K562 (cell line): Measurements from ENCODE around the gene SACM1L. TPM values are rescaled to one million over a fixed set of nuclear protein-coding genes. Genes with fewer than 3 reads are reported as not detected.

ENCODE experiments used
- ATAC-seq: fragments of 200-7000 bp; cut with Tn5 transposase; 3 replicates; pipeline ENCODE4 v1.9.1; 2020; ENCODE audit warnings: moderate library complexity
- BruUV-seq: library from RNA; stranded (reverse); fragments of 400-500 nt; replicated peaks from 2 replicates; lab custom pipeline; 2021; lab: Mats Ljungman, UMichigan
- CTCF ChIA-PET: fragments of 300-600 bp; formaldehyde crosslinking; extraction: SDS; loops from one replicate; lab custom pipeline; 2021; ENCODE audit warnings: low intra/inter-chr PET ratio; lab: Yijun Ruan, JAX
- POLR2A ChIA-PET: fragments of 300-600, 350-650 bp; sonication (Branson Sonifier 250); formaldehyde crosslinking; extraction: SDS; loops from one replicate; lab custom pipeline; 2021; ENCODE audit warnings: antibody characterized with exemption, inconsistent platforms; lab: Yijun Ruan, JAX
- DNase-seq, 4 experiments: peaks; one replicate each; pipeline versions ENCODE4 v3.0.0 to v3.0.0-alpha.2; 2011 to 2018; ENCODE audit warnings: low spot score in 3 of 4, mixed read lengths in 3 of 4; ENCODE audit errors: extremely low read depth in 1 of 4
- FAIRE-seq: peaks from 2 replicates; lab custom pipeline; 2011; peaks lifted over from hg19 to GRCh38; lab: Jason Lieb, UNC
- H2AFZ ChIP-seq: 2 replicates; pipeline ENCODE4 v1.6.0; 2011; ENCODE audit warnings: low read depth, low read length, control low read depth, inconsistent platforms
- H3K27ac ChIP-seq: fragments of 200-600 bp; 3 replicates; pipeline ENCODE4 v1.8.0; 2011; ENCODE audit warnings: low read depth, mild to moderate bottlenecking, control low read depth, inconsistent platforms, low read length, moderate library complexity, mixed read lengths; ENCODE audit errors: extremely low read depth
- H3K27me3 ChIP-seq, 2 experiments: fragments of 300-600 bp in 1 of 2; 2 replicates in 1 of 2; 3 replicates in 1 of 2; pipeline versions ENCODE4 v1.6.0 to v1.8.0; 2011; ENCODE audit warnings: inconsistent platforms in 2 of 2, low read length in 2 of 2, mild to moderate bottlenecking in 1 of 2, mixed read lengths in 1 of 2, moderate library complexity in 1 of 2; ENCODE audit not compliant: control insufficient read depth in 2 of 2, insufficient read depth in 2 of 2
- H3K36me3 ChIP-seq: fragments of 300-600 bp; 3 replicates; pipeline ENCODE4 v1.8.0; 2011; ENCODE audit warnings: mild to moderate bottlenecking, low read length, inconsistent platforms; ENCODE audit not compliant: control insufficient read depth, insufficient read depth
- H3K4me1 ChIP-seq, 2 experiments: fragments of 200-600 bp in 1 of 2; replicated peaks in 1 of 2; 2 replicates in 1 of 2; 3 replicates in 1 of 2; pipeline versions ENCODE4 v1.5.1 to v1.8.0; 2011; ENCODE audit warnings: inconsistent platforms in 2 of 2, low read length in 2 of 2, mild to moderate bottlenecking in 1 of 2, mixed read lengths in 1 of 2, moderate library complexity in 1 of 2; ENCODE audit not compliant: control insufficient read depth in 2 of 2, insufficient read depth in 2 of 2
- H3K4me2 ChIP-seq: 2 replicates; pipeline ENCODE4 v1.6.1; 2011; ENCODE audit warnings: low read length, control low read depth, inconsistent platforms, mixed read lengths; ENCODE audit not compliant: insufficient read depth
- H3K4me3 ChIP-seq: fragments of 200-600 bp; sonication (generic), shearing (Covaris generic); 2 replicates; pipeline ENCODE4 v1.5.1; 2016; ENCODE audit warnings: control low read depth, inconsistent platforms
- H3K79me2 ChIP-seq: fragments of 200-600 bp; 3 replicates; pipeline ENCODE4 v1.8.0; 2011; ENCODE audit warnings: low read length, inconsistent platforms; ENCODE audit not compliant: control insufficient read depth, insufficient read depth
- H3K9ac ChIP-seq, 2 experiments: 2 replicates each; pipeline versions ENCODE4 v1.6.0 to v1.6.1; 2011; ENCODE audit warnings: low read depth in 2 of 2, low read length in 2 of 2, control low read depth in 1 of 2, inconsistent platforms in 1 of 2, mild to moderate bottlenecking in 1 of 2, mixed read lengths in 1 of 2; ENCODE audit not compliant: insufficient read depth in 1 of 2
- H3K9me1 ChIP-seq: one replicate; pipeline ENCODE4 v1.6.0; 2011; ENCODE audit warnings: inconsistent platforms, mild to moderate bottlenecking, low read length, moderate library complexity; ENCODE audit not compliant: control insufficient read depth, insufficient read depth
- H3K9me3 ChIP-seq: replicated peaks from 2 replicates; pipeline ENCODE4 v1.5.1; 2011; ENCODE audit warnings: low read depth, low read length, inconsistent platforms; ENCODE audit not compliant: control insufficient read depth, insufficient read depth
- H4K20me1 ChIP-seq: replicated peaks from 2 replicates; pipeline ENCODE4 v1.6.1; 2011; ENCODE audit warnings: low read length, inconsistent platforms, mixed read lengths; ENCODE audit not compliant: control insufficient read depth, insufficient read depth
- BCOR ChIP-seq: fragments of 450-650 bp; IDR thresholded peaks from 2 replicates; pipeline ENCODE4 v1.6.1; 2016
- ELF1 ChIP-seq: fragments of 200-800 bp; sonication (Bioruptor generic); IDR thresholded peaks from 2 replicates; pipeline ENCODE4 v1.6.1; 2016; ENCODE audit warnings: missing genetic modification characterization, missing compliant biosample characterization
- GABPB1 ChIP-seq: sonication (generic); formaldehyde crosslinking; IDR thresholded peaks from 2 replicates; pipeline ENCODE4 v1.8.0; 2022; ENCODE audit warnings: mild to moderate bottlenecking, missing genetic modification reagents
- KDM1A ChIP-seq, 2 experiments: fragments of 450-650 bp; IDR thresholded peaks; 2 replicates each; pipeline ENCODE4 v1.6.1; 2016; ENCODE audit warnings: mild to moderate bottlenecking in 2 of 2
- NFIC ChIP-seq: fragments of 450-650 bp; IDR thresholded peaks from 2 replicates; pipeline ENCODE4 v1.6.1; 2017; ENCODE audit warnings: mild to moderate bottlenecking, inconsistent platforms
- PTBP1 ChIP-seq: fragments of 200-400 bp; formaldehyde crosslinking; IDR thresholded peaks from 2 replicates; pipeline ENCODE4 v1.6.1; 2017; ENCODE audit warnings: low read depth, low read length
- RBM34 ChIP-seq: fragments of 200-400 bp; formaldehyde crosslinking; IDR thresholded peaks from 2 replicates; pipeline ENCODE4 v1.6.1; 2018; ENCODE audit warnings: low read length, borderline replicate concordance; ENCODE audit not compliant: insufficient read depth
- RCOR1 ChIP-seq, 2 experiments: IDR thresholded peaks; 2 replicates each; pipeline ENCODE4 v1.6.1; 2012; ENCODE audit warnings: low read depth in 2 of 2, low read length in 2 of 2, borderline replicate concordance in 1 of 2, improper control_type of control experiment in 1 of 2
- SMARCA5 ChIP-seq: fragments of 450-650 bp; IDR thresholded peaks from 2 replicates; pipeline ENCODE4 v1.6.1; 2016
- TOE1 ChIP-seq, 2 experiments: fragments of 450-650 bp in 1 of 2; sonication (generic) in 1 of 2; formaldehyde crosslinking in 1 of 2; IDR thresholded peaks; 2 replicates each; pipeline versions ENCODE4 v1.7.1 to v1.8.0; 2016 to 2022; ENCODE audit warnings: borderline replicate concordance in 2 of 2, mild to moderate bottlenecking in 2 of 2, antibody characterized with exemption in 1 of 2, inconsistent platforms in 1 of 2, low read depth in 1 of 2, missing genetic modification reagents in 1 of 2, moderate library complexity in 1 of 2
- ZBTB7A ChIP-seq: IDR thresholded peaks from 2 replicates; pipeline ENCODE4 v1.6.1; 2011; ENCODE audit warnings: low read depth, mild to moderate bottlenecking, low read length, moderate library complexity, borderline replicate concordance; ENCODE audit not compliant: control insufficient read depth
- ZFP36 ChIP-seq: fragments of 150-350 bp; IDR thresholded peaks from 2 replicates; pipeline ENCODE4 v1.6.1; 2018; ENCODE audit warnings: low read length, low read depth; ENCODE audit not compliant: partially characterized antibody
- ZSCAN29 ChIP-seq: fragments of 450-650 bp; IDR thresholded peaks from 2 replicates; pipeline ENCODE4 v1.6.1; 2017
- WGBS: fragments of 100-300 bp; shearing (Covaris generic); methylation state at CpG from one replicate; pipeline ENCODE4 v1.1.6; 2016; ENCODE audit warnings: low coverage, mixed read lengths; ENCODE audit not compliant: insufficient coverage; ENCODE audit errors: missing lambda C conversion rate; 5-methylcytosine and 5-hydroxymethylcytosine counted together
- in situ Hi-C: fragments of 300-500 bp; cut with MboI; formaldehyde crosslinking; loops from 4 replicates; pipeline ENCODE4 v1.15.0; 2018; ENCODE audit warnings: inconsistent platforms, mixed read lengths
- intact Hi-C: fragments of 100-400 bp; cut with micrococcal nuclease; formaldehyde crosslinking; loops from 2 replicates; pipeline ENCODE4 v1.14.2; 2022
- polyA plus RNA-seq, 8 experiments: library from polyadenylated mRNA; depleted of rRNA in 4 of 8; stranded (reverse) in 5 of 8; unstranded in 3 of 8; fragments of >200 nt; fragmentation: Nextera tagmentation in 2 of 8; fragmentation: Illumina TruSeq in 1 of 8; extraction: Ambion mirVana in 2 of 8; extraction: Trizol in 1 of 8; gene quantifications; 2 replicates each; pipeline versions ENCODE4 v1.2.1 to v1.2.3, GENCODE V29; 2011 to 2014; ENCODE audit warnings: inconsistent platforms in 1 of 8, missing spikeins in 1 of 8
- total RNA-seq, 7 experiments: library from RNA; depleted of rRNA in 6 of 7; stranded (reverse); fragments of >200 nt in 6 of 7; fragmentation: Illumina TruSeq in 2 of 7; extraction: Trizol in 2 of 7; gene quantifications; 2 replicates each; pipeline versions ENCODE4 v1.2.1 to v1.2.3, GENCODE V29; 2011 to 2021; ENCODE audit warnings: low replicate concordance in 1 of 7
- TF ChIP-seq, protein P1 (sequence below): sonication (generic); formaldehyde crosslinking; IDR thresholded peaks from 2 replicates; pipeline ENCODE4 v1.8.1; 2023; ENCODE audit warnings: missing genetic modification reagents, mild to moderate bottlenecking, borderline replicate concordance
- TF ChIP-seq, protein P2 (sequence below): fragments of 250-450 bp; sonication (Bioruptor Pico); IDR thresholded peaks from 2 replicates; pipeline ENCODE4 v1.4.0; 2020; ENCODE audit warnings: mild to moderate bottlenecking

The SACM1L gene
- total and polyA plus RNA-seq, 9 of the 15 experiments (the other 6 are each of a cell fraction or from before 2014, with no cell fraction given) = 25.7 to 67.2 (median 40.3) TPM

DNA sequence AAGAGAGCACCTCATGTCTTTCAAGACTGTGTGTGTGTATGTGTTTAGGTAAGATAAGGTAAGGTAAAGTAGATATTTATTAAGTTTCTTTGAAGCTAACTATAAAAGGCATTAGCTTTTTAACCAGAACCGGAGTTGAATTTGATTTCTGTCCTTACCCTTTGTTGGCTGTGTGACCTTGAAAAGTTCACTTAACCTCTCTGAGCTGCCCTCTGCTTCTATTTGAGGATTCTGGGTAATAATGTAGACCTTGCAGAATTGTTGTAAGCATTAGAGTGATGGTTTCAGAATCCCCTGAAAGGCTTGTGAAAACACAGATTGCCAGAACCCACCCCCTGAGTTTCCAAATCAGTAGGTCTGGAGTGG lies 21.6 kb upstream of the SACM1L start:
- in situ Hi-C loops (no loop called here), intact Hi-C loops (loop anchor here (5.0 to 10.0 kb wide), 2 partner anchors 257 to 410 kb away; no protein-coding TSS in a partner anchor)
- H3K27ac ChIP-seq = peak overlapping the region; percentile 49; the same call in 1 of the 3 replicates
- FAIRE-seq (no peak), ATAC-seq (no peak), DNase-seq (no peak)
- POLR2A ChIA-PET = interaction anchor here (3.2 kb wide), 1 partner anchor 10 kb away, joined by 12 read pairs; no protein-coding TSS in a partner anchor
- H3K9me1 ChIP-seq = no peaks in the 10 kb centered on the region
- H3K27me3 ChIP-seq = no peaks in the 10 kb centered on the region
- H3K4me2 ChIP-seq = peak overlapping the region; percentile 51
- 48% methylated on average over 1 of the region's 1 CpG for WGBS
- H3K36me3 ChIP-seq = peaks cover 59% of the 10 kb centered on the region
- CTCF ChIA-PET = interaction anchor here (0.6 to 1.1 kb wide), 2 partner anchors 512 to 630 kb away, joined by 3 read pairs; no protein-coding TSS in a partner anchor
- H2AFZ ChIP-seq = no peak overlapping the region
- peaks cover 6 to 35% of the 10 kb centered on the region in 2 experiments; a peak in 4 of 5 replicates for H3K4me1 ChIP-seq
- BruUV-seq = no TSS peak
- H3K4me3 ChIP-seq = no peak overlapping the region
- H3K79me2 ChIP-seq = peaks cover 3% of the 10 kb centered on the region; the same call in 1 of the 3 replicates
- no peak overlapping the region for H3K9ac ChIP-seq
- no peaks in the 10 kb centered on the region for H3K9me3 ChIP-seq
- no peaks in the 10 kb centered on the region; the same call in 1 of the 2 replicates for H4K20me1 ChIP-seq
- no peak for TF ChIP-seq GABPB1 (CRISPR knock-in tag)
- peak; percentile 81 to 90 for TF ChIP-seq KDM1A (IDR thresholded peaks at IDR 0.05)
- TF ChIP-seq ZBTB7A = no peak
- TF ChIP-seq TOE1 (IDR thresholded peaks at IDR 0.05; ENCODE audit: borderline replicate concordance) = no peak
- no peak for TF ChIP-seq TOE1 (CRISPR knock-in tag; IDR thresholded peaks at IDR 0.05; ENCODE audit: borderline replicate concordance, low read depth)
- TF ChIP-seq, protein P1, sequence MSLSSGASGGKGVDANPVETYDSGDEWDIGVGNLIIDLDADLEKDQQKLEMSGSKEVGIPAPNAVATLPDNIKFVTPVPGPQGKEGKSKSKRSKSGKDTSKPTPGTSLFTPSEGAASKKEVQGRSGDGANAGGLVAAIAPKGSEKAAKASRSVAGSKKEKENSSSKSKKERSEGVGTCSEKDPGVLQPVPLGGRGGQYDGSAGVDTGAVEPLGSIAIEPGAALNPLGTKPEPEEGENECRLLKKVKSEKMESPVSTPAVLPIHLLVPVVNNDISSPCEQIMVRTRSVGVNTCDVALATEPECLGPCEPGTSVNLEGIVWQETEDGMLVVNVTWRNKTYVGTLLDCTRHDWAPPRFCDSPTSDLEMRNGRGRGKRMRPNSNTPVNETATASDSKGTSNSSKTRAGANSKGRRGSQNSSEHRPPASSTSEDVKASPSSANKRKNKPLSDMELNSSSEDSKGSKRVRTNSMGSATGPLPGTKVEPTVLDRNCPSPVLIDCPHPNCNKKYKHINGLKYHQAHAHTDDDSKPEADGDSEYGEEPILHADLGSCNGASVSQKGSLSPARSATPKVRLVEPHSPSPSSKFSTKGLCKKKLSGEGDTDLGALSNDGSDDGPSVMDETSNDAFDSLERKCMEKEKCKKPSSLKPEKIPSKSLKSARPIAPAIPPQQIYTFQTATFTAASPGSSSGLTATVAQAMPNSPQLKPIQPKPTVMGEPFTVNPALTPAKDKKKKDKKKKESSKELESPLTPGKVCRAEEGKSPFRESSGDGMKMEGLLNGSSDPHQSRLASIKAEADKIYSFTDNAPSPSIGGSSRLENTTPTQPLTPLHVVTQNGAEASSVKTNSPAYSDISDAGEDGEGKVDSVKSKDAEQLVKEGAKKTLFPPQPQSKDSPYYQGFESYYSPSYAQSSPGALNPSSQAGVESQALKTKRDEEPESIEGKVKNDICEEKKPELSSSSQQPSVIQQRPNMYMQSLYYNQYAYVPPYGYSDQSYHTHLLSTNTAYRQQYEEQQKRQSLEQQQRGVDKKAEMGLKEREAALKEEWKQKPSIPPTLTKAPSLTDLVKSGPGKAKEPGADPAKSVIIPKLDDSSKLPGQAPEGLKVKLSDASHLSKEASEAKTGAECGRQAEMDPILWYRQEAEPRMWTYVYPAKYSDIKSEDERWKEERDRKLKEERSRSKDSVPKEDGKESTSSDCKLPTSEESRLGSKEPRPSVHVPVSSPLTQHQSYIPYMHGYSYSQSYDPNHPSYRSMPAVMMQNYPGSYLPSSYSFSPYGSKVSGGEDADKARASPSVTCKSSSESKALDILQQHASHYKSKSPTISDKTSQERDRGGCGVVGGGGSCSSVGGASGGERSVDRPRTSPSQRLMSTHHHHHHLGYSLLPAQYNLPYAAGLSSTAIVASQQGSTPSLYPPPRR = no peak
- 0 out of 4 replicates have a peak, but pooled peaks of 1 of the 2 experiments have one; percentile 19 for TF ChIP-seq RCOR1 (IDR thresholded peaks at IDR 0.05; ENCODE audit: borderline replicate concordance in 1 of 2, low read depth in 2 of 2, low read length in 2 of 2)
- peak; percentile 90 for TF ChIP-seq SMARCA5
- peak; percentile 92 for TF ChIP-seq ZFP36
- TF ChIP-seq, protein P2, sequence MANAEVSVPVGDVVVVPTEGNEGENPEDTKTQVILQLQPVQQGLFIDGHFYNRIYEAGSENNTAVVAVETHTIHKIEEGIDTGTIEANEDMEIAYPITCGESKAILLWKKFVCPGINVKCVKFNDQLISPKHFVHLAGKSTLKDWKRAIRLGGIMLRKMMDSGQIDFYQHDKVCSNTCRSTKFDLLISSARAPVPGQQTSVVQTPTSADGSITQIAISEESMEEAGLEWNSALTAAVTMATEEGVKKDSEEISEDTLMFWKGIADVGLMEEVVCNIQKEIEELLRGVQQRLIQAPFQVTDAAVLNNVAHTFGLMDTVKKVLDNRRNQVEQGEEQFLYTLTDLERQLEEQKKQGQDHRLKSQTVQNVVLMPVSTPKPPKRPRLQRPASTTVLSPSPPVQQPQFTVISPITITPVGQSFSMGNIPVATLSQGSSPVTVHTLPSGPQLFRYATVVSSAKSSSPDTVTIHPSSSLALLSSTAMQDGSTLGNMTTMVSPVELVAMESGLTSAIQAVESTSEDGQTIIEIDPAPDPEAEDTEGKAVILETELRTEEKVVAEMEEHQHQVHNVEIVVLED = no peak
- TF ChIP-seq ELF1 (tag) = no peak
- no peak for TF ChIP-seq ZSCAN29
- TF ChIP-seq RBM34 = no peak
- TF ChIP-seq PTBP1 = 0 out of 2 replicates have a peak, but pooled peaks have one; percentile 45
- peak; percentile 98 for TF ChIP-seq BCOR
- TF ChIP-seq NFIC = no peak
